Lung (tissue), 12 donors: ENCODE measurements around the gene MRC2. TPM values are rescaled to one million over a fixed set of nuclear protein-coding genes. Genes with fewer than 3 reads are reported as not detected.

Experiments
- ATAC-seq: fragments of 200-7000 bp; cut with Tn5 transposase; one replicate; pipeline ENCODE4 v1.9.1; 2020; ENCODE audit warnings: moderate number of reproducible peaks; ENCODE audit not compliant: insufficient read depth, low FRiP score
- DNase-seq, 3 donors: peaks; one replicate each; pipeline ENCODE4 v3.0.0-alpha.2; 2013 to 2017
- H3K27ac ChIP-seq, 2 donors: one replicate each; pipeline ENCODE4 v1.5.1; 2013; ENCODE audit warnings: mild to moderate bottlenecking in 2 of 2, moderate library complexity in 2 of 2, control low read depth in 1 of 2, inconsistent platforms in 1 of 2, low read depth in 1 of 2, low read length in 1 of 2
- H3K27me3 ChIP-seq, 3 donors: one replicate each; pipeline ENCODE4 v1.5.1; 2013; ENCODE audit warnings: low read length in 2 of 3; ENCODE audit not compliant: control insufficient read depth in 3 of 3, insufficient read depth in 3 of 3
- H3K36me3 ChIP-seq, 4 donors: one replicate each; pipeline ENCODE4 v1.5.1; 2013; ENCODE audit warnings: low read length in 4 of 4, mild to moderate bottlenecking in 1 of 4, moderate library complexity in 1 of 4; ENCODE audit not compliant: control insufficient read depth in 4 of 4, insufficient read depth in 4 of 4
- H3K4me1 ChIP-seq, 5 donors: one replicate each; pipeline ENCODE4 v1.5.1; 2013; ENCODE audit warnings: low read length in 5 of 5, mild to moderate bottlenecking in 2 of 5, moderate library complexity in 1 of 5; ENCODE audit not compliant: control insufficient read depth in 5 of 5, insufficient read depth in 5 of 5
- H3K4me3 ChIP-seq: one replicate; pipeline ENCODE4 v1.5.1; 2013; ENCODE audit warnings: mild to moderate bottlenecking, control low read depth, moderate library complexity
- H3K9ac ChIP-seq, 2 donors: one replicate each; pipeline ENCODE4 v1.5.1; 2013; ENCODE audit warnings: low read length in 2 of 2, control low read depth in 1 of 2; ENCODE audit not compliant: insufficient read depth in 1 of 2
- H3K9me3 ChIP-seq, 4 donors: one replicate each; pipeline ENCODE4 v1.5.1; 2013; ENCODE audit warnings: low read length in 3 of 4, mild to moderate bottlenecking in 1 of 4, moderate library complexity in 1 of 4; ENCODE audit not compliant: control insufficient read depth in 4 of 4, insufficient read depth in 3 of 4
- WGBS, 2 donors: extraction: QIAGEN DNeasy Blood & Tissue Kit; methylation state at CpG; one replicate each; pipeline ENCODE4 v1.1.7; 2013; 5-methylcytosine and 5-hydroxymethylcytosine counted together
- polyA plus RNA-seq, 2 donors: library from polyadenylated mRNA; stranded (reverse); fragments of 200-250 nt; gene quantifications; one replicate each; pipeline ENCODE4 v1.2.1, GENCODE V29; 2013
- total RNA-seq, 2 donors: library from RNA; depleted of rRNA in 1 of 2; stranded (reverse); fragments of >200 nt in 1 of 2; gene quantifications; one replicate each; pipeline ENCODE4 v1.2.1, GENCODE V29; 2014 to 2021
- TF ChIP-seq, protein P1 (sequence below): IDR thresholded peaks from 2 replicates; pipeline ENCODE4 v1.5.1; 2012; ENCODE audit warnings: mild to moderate bottlenecking; ENCODE audit errors: control extremely low read depth, extremely low read depth
- donor health status: control.
- donor health status: control.
- donor health status: Bipolar disorder and iron deficiency.
- donor health status: healthy.
- donor health status: DM: yes; HTN: yes; CAD: no.

The MRC2 gene
- total and polyA plus RNA-seq, 4 donors = 15.9 to 82.3 (median 68.5) TPM

DNA sequence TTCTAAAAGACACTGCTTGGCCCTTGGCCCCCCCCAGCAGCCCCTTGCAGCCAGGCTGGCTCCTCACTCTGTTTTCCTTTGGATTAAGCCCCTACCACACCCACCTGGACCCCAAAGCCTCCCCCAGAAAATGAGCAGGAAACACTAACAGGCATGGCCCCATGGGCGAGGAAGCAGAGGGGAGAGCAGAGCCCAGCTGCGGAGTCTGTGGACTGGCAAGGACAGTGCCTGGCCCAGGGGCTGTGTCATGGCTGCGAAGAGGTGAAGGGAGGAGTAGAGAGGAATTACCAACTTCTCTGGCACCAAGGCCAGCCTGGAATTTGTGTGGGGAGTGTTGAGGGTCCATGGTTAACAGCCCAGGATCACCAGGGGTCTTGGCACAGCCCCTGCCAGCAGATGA is 47.4 kb downstream of the MRC2 start:
- Histone ChIP-seq H3K36me3 (peaks cover 0 to 42% (median 15%) of the 10 kb centered on the region in 4 donors), H3K27ac (peak overlapping the region in 1 of 2 donors; percentile 8), H3K9me3 (no peaks in the 10 kb centered on the region), H3K27me3 (no peaks in the 10 kb centered on the region), H3K4me3 (no peak overlapping the region), H3K9ac (no peak overlapping the region), H3K4me1 (peaks cover 0 to 3% (median 0%) of the 10 kb centered on the region in 5 donors)
- no peak for ATAC-seq
- TF ChIP-seq, protein P1, sequence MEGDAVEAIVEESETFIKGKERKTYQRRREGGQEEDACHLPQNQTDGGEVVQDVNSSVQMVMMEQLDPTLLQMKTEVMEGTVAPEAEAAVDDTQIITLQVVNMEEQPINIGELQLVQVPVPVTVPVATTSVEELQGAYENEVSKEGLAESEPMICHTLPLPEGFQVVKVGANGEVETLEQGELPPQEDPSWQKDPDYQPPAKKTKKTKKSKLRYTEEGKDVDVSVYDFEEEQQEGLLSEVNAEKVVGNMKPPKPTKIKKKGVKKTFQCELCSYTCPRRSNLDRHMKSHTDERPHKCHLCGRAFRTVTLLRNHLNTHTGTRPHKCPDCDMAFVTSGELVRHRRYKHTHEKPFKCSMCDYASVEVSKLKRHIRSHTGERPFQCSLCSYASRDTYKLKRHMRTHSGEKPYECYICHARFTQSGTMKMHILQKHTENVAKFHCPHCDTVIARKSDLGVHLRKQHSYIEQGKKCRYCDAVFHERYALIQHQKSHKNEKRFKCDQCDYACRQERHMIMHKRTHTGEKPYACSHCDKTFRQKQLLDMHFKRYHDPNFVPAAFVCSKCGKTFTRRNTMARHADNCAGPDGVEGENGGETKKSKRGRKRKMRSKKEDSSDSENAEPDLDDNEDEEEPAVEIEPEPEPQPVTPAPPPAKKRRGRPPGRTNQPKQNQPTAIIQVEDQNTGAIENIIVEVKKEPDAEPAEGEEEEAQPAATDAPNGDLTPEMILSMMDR = no peak
- DNase-seq = no peak
- 82 to 86% methylated on average over 3 of the region's 3 CpGs for WGBS, 2 donors

DNA sequence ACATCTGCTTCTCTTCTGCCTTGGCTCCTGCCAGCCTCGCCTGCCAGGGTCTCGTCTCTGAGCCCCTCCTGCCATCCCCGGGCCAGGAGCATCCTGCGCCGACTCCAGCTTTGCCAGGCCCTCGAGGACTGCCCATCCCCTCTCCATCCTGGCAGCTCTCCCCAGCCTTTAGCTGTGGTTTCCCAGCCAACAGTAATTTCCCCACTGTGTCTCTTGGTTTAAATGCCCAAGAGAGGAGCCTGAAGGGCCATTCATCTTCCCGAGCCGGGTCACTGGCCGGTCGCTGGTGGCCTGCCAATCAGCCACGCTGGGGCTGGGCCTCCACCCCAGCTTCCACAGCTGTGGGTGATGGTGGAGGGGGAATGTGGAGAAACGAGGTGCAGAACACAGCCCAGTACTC is 47.8 kb downstream of the MRC2 start:
- Histone ChIP-seq H3K4me3 (no peak overlapping the region), H3K9me3 (no peaks in the 10 kb centered on the region), H3K9ac (no peak overlapping the region), H3K27me3 (no peaks in the 10 kb centered on the region), H3K36me3 (peaks cover 0 to 42% (median 14%) of the 10 kb centered on the region in 4 donors), H3K27ac (peak overlapping the region in 1 of 2 donors; percentile 8), H3K4me1 (peaks cover 0 to 3% (median 0%) of the 10 kb centered on the region in 5 donors)
- TF ChIP-seq, protein P1 = no peak
- DNase-seq (peak in 2 of 3 donors; percentile 36 to 42), ATAC-seq (no peak)
- WGBS, 2 donors = 61 to 78% methylated on average over 11 to 12 of the region's 12 CpGs

DNA sequence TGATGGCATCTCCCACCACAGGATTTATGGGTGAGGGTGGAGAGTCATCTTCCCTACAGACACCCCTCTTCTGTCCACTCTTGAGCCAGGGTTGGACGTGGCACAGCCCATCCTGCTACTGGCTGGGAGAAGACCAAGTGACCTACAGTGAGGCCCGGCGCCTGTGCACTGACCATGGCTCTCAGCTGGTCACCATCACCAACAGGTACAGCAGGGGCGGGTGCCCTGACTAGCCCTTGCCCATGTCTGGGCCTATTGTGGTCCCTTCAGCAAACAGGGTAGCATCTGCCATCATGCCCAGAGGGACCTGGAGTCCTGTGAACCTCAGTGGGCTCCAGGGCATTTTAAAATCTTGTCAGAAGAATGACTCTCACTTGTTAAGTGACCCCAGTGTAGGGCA is 48.2 kb downstream of the MRC2 start:
- no peaks in the 10 kb centered on the region for H3K9me3 ChIP-seq
- no peaks in the 10 kb centered on the region for H3K27me3 ChIP-seq
- DNase-seq = no peak
- 85 to 90% methylated on average over 4 of the region's 4 CpGs for WGBS, 2 donors
- ATAC-seq = no peak
- H3K27ac ChIP-seq = no peak overlapping the region
- no peak overlapping the region for H3K4me3 ChIP-seq
- H3K36me3 ChIP-seq = peaks cover 0 to 37% (median 14%) of the 10 kb centered on the region in 4 donors
- peaks cover 0 to 3% (median 0%) of the 10 kb centered on the region in 5 donors for H3K4me1 ChIP-seq
- TF ChIP-seq, protein P1 = no peak
- no peak overlapping the region for H3K9ac ChIP-seq
